ENCODE data around the gene CPNE1. TPM values are rescaled to one million over a fixed set of nuclear protein-coding genes. Genes with fewer than 3 reads are reported as not detected.

CPNE1 gene
- total and polyA plus RNA-seq, 2 donors from 2014 or later, result 128 to 145 TPM

DNA sequence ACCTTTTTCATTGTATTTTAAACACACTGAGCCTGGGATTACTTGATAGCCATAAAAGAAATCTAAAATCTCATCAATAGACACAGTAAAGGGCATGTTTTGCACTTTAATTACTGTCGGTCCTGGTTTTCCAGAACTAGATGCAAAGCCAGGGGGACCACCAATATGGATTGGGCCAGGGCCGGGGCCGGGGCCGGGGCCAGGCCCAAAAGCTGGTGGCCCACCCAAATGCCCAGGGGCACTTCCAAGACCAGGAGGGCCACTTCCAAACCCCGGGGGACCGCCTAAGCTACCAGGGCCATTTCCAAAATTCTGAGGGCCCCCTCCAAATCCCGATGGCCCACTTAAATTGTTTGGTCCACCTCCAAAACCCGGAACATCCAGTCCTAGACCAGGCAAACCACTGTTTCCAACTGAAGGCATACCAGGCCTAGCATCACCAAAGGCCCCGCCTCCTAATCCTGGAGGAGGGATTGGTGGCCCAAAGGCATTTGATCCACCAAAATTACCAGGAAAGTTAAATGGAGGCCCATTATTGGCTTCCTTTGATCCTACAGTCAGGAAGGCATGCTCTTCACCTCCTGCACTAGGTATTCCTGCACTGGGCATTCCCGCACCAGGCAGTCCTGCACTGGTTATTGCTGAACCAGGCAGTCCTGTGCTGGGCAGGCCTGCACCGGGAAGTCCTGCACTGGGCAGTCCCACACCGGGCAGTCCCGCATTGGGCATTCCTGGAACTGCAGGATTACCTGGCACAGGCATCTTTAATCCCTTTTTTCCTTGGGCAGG, 11.9 kb downstream of the CPNE1 start:
- H3K4me3 ChIP-seq (ENCODE audit: low read length in 3 of 3), result no peak overlapping the region
- FAIRE-seq (no peak), DNase-seq (no peak)
- H3K27me3 ChIP-seq (ENCODE audit: control insufficient read depth, insufficient read depth, low read length), result no peaks in the 10 kb centered on the region
- H3K4me1 ChIP-seq (ENCODE audit: control insufficient read depth in 2 of 3, insufficient read depth in 2 of 3, low read depth in 1 of 3, low read length in 3 of 3), result no peaks in the 10 kb centered on the region
- intact Hi-C loops (cut with DNase I), result no loop called here
- H3K36me3 ChIP-seq (ENCODE audit: control insufficient read depth in 2 of 3, insufficient read depth in 3 of 3, low read length in 3 of 3), result peaks cover 13 to 25% (median 21%) of the 10 kb centered on the region in 3 donors
- TF ChIP-seq, protein P1, sequence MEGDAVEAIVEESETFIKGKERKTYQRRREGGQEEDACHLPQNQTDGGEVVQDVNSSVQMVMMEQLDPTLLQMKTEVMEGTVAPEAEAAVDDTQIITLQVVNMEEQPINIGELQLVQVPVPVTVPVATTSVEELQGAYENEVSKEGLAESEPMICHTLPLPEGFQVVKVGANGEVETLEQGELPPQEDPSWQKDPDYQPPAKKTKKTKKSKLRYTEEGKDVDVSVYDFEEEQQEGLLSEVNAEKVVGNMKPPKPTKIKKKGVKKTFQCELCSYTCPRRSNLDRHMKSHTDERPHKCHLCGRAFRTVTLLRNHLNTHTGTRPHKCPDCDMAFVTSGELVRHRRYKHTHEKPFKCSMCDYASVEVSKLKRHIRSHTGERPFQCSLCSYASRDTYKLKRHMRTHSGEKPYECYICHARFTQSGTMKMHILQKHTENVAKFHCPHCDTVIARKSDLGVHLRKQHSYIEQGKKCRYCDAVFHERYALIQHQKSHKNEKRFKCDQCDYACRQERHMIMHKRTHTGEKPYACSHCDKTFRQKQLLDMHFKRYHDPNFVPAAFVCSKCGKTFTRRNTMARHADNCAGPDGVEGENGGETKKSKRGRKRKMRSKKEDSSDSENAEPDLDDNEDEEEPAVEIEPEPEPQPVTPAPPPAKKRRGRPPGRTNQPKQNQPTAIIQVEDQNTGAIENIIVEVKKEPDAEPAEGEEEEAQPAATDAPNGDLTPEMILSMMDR (IDR thresholded peaks at IDR 0.05; ENCODE audit: borderline replicate concordance, extremely low read depth, insufficient read depth), result no peak
- H3K9me3 ChIP-seq (ENCODE audit: control insufficient read depth in 2 of 3, insufficient read depth in 1 of 3, low read length in 3 of 3), result no peaks in the 10 kb centered on the region
- H3K9ac ChIP-seq (ENCODE audit: low read length in 3 of 3), result no peak overlapping the region
- no peak overlapping the region for H3K27ac ChIP-seq (ENCODE audit: low read depth in 2 of 2, low read length in 2 of 2)

DNA sequence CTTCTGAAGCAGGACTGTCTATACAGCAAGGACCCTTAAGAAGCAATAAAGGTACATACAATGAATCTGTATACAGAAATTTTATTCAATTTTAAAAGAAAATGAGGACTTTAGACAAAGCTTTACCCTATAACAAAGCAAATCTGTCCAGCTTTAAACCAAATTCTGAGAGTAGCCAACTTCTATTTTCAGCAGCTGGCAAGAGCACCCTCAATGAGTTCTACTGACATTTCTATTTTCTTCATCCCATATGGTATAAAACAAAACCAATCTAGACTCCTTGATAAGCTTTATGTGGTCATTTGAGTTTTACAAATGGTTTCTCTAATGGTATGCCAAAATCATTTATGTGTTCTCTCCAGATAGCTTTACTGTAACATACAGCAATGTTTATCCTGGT, 12.7 kb downstream of the CPNE1 start:
- H3K9me3 ChIP-seq (ENCODE audit: control insufficient read depth in 2 of 3, insufficient read depth in 1 of 3, low read length in 3 of 3), result no peaks in the 10 kb centered on the region
- TF ChIP-seq, protein P1 (IDR thresholded peaks at IDR 0.05; ENCODE audit: borderline replicate concordance, extremely low read depth, insufficient read depth), result no peak
- intact Hi-C loops (cut with DNase I), result no loop called here
- DNase-seq, result no peak
- H3K4me3 ChIP-seq (ENCODE audit: low read length in 3 of 3), result no peak overlapping the region
- no peak for FAIRE-seq
- no peak overlapping the region for H3K9ac ChIP-seq (ENCODE audit: low read length in 3 of 3)
- H3K27ac ChIP-seq (ENCODE audit: low read depth in 2 of 2, low read length in 2 of 2), result no peak overlapping the region
- no peaks in the 10 kb centered on the region for H3K27me3 ChIP-seq (ENCODE audit: control insufficient read depth, insufficient read depth, low read length)
- no peaks in the 10 kb centered on the region for H3K4me1 ChIP-seq (ENCODE audit: control insufficient read depth in 2 of 3, insufficient read depth in 2 of 3, low read depth in 1 of 3, low read length in 3 of 3)
- peaks cover 13 to 25% (median 21%) of the 10 kb centered on the region in 3 donors for H3K36me3 ChIP-seq (ENCODE audit: control insufficient read depth in 2 of 3, insufficient read depth in 3 of 3, low read length in 3 of 3)

DNA sequence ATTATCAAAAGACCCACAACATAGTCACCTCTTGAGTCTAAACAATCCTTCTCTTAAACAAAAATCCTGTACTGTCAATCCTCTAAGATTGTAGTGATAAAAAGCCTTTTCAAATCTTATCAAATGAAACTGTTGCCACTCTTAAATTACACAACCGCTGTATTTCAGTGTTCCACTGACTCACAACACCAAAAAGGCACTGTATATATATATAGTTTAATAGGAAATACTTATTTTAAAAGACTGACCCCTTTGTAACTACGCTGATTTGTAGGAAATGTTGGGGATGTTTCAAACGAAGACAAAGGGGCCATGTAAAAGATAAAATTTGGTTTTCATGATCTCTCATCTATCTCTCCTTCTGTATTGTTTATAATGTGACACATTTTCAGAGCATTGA, 14.1 kb downstream of the CPNE1 start:
- Histone ChIP-seq H3K4me3 (ENCODE audit: low read length in 3 of 3) (no peak overlapping the region), H3K9ac (ENCODE audit: low read length in 3 of 3) (no peak overlapping the region), H3K4me1 (ENCODE audit: control insufficient read depth in 2 of 3, insufficient read depth in 2 of 3, low read depth in 1 of 3, low read length in 3 of 3) (no peaks in the 10 kb centered on the region), H3K27ac (ENCODE audit: low read depth in 2 of 2, low read length in 2 of 2) (no peak overlapping the region), H3K36me3 (ENCODE audit: control insufficient read depth in 2 of 3, insufficient read depth in 3 of 3, low read length in 3 of 3) (peaks cover 13 to 25% (median 21%) of the 10 kb centered on the region in 3 donors), H3K9me3 (ENCODE audit: control insufficient read depth in 2 of 3, insufficient read depth in 1 of 3, low read length in 3 of 3) (no peaks in the 10 kb centered on the region), H3K27me3 (ENCODE audit: control insufficient read depth, insufficient read depth, low read length) (no peaks in the 10 kb centered on the region)
- intact Hi-C loops (cut with DNase I), result no loop called here
- FAIRE-seq, result no peak
- no peak for DNase-seq
- TF ChIP-seq, protein P1 (IDR thresholded peaks at IDR 0.05; ENCODE audit: borderline replicate concordance, extremely low read depth, insufficient read depth), result no peak

All from kidney (tissue), 14 donors.